IMR-90 (cell line): ENCODE measurements around the gene NDUFB3. TPM values are rescaled to one million over a fixed set of nuclear protein-coding genes. Genes with fewer than 3 reads are reported as not detected.

ENCODE experiments used
- ATAC-seq: fragments of 200-7000 bp; cut with Tn5 transposase; 2 replicates; pipeline ENCODE4 v1.9.1; 2020; ENCODE audit warnings: low read depth, mild to moderate bottlenecking, moderate library complexity
- BruUV-seq: library from RNA; stranded (reverse); fragments of 400-500 nt; replicated peaks from 2 replicates; lab custom pipeline; 2021; lab: Mats Ljungman, UMichigan
- CTCF ChIA-PET: fragments of 300-600 bp; formaldehyde crosslinking; extraction: SDS; loops from one replicate; lab custom pipeline; 2021; ENCODE audit warnings: antibody characterized with exemption; lab: Yijun Ruan, JAX
- POLR2A ChIA-PET: fragments of 300-600 bp; sonication (Branson Sonifier 250); formaldehyde crosslinking; loops from one replicate; lab custom pipeline; 2022; ENCODE audit warnings: antibody characterized with exemption; ENCODE audit not compliant: unreplicated experiment; lab: Charles Lee
- DNase-seq: peaks from one replicate; pipeline ENCODE4 v3.0.0; 2013
- H2AFZ ChIP-seq: replicated peaks from 2 replicates; pipeline ENCODE3; 2013; ENCODE audit warnings: low read length, mild to moderate bottlenecking; ENCODE audit not compliant: poor library complexity
- H2AK5ac ChIP-seq: 2 replicates; pipeline ENCODE4 v1.6.1; 2013; ENCODE audit warnings: low read depth, low read length, inconsistent platforms
- H2AK9ac ChIP-seq: replicated peaks from 2 replicates; pipeline ENCODE3; 2013; ENCODE audit warnings: mild to moderate bottlenecking, low read depth, low read length, moderate library complexity; ENCODE audit not compliant: poor library complexity
- H2BK120ac ChIP-seq: 2 replicates; pipeline ENCODE4 v1.6.1; 2013; ENCODE audit warnings: low read depth, low read length, inconsistent platforms
- H2BK15ac ChIP-seq: 3 replicates; pipeline ENCODE4 v1.6.1; 2013; ENCODE audit warnings: low read depth, low read length, inconsistent platforms
- H2BK20ac ChIP-seq: 2 replicates; pipeline ENCODE4 v1.6.1; 2013; ENCODE audit warnings: low read depth, mild to moderate bottlenecking, inconsistent platforms, low read length, moderate library complexity
- H2BK5ac ChIP-seq: 2 replicates; pipeline ENCODE4 v1.6.1; 2013; ENCODE audit warnings: mild to moderate bottlenecking, low read depth, low read length, inconsistent platforms; ENCODE audit not compliant: poor library complexity, severe bottlenecking
- H3K14ac ChIP-seq: replicated peaks from 2 replicates; pipeline ENCODE4 v1.6.1; 2013; ENCODE audit warnings: low read depth, low read length, inconsistent platforms
- H3K18ac ChIP-seq: 2 replicates; pipeline ENCODE4 v1.6.1; 2013; ENCODE audit warnings: low read depth, low read length, control low read depth
- H3K23ac ChIP-seq: 2 replicates; pipeline ENCODE4 v1.6.1; 2013; ENCODE audit warnings: low read depth, low read length, inconsistent platforms
- H3K27ac ChIP-seq: 2 replicates; pipeline ENCODE4 v1.5.1; 2013; ENCODE audit warnings: mild to moderate bottlenecking, control low read depth, low read length; ENCODE audit not compliant: insufficient read depth
- H3K27me3 ChIP-seq: 2 replicates; pipeline ENCODE4 v1.6.1; 2013; ENCODE audit warnings: low read length; ENCODE audit not compliant: control insufficient read depth, insufficient read depth
- H3K36me3 ChIP-seq: 2 replicates; pipeline ENCODE4 v1.6.1; 2013; ENCODE audit warnings: low read length, mixed read lengths; ENCODE audit not compliant: control insufficient read depth, insufficient read depth
- H3K4ac ChIP-seq: 2 replicates; pipeline ENCODE4 v1.6.1; 2013; ENCODE audit warnings: low read depth, low read length, inconsistent platforms
- H3K4me1 ChIP-seq: 2 replicates; pipeline ENCODE4 v1.6.1; 2013; ENCODE audit warnings: low read length, mixed read lengths; ENCODE audit not compliant: control insufficient read depth, insufficient read depth
- H3K4me2 ChIP-seq: 2 replicates; pipeline ENCODE4 v1.6.1; 2013; ENCODE audit warnings: low read depth, mild to moderate bottlenecking, control low read depth, low read length, moderate library complexity
- H3K4me3 ChIP-seq: 2 replicates; pipeline ENCODE4 v1.5.1; 2013; ENCODE audit warnings: low read depth, mild to moderate bottlenecking, control low read depth, low read length, moderate library complexity; ENCODE audit not compliant: insufficient read depth
- H3K56ac ChIP-seq: 2 replicates; pipeline ENCODE4 v1.6.1; 2013; ENCODE audit warnings: low read length, inconsistent platforms; ENCODE audit not compliant: insufficient read depth; ENCODE audit errors: extremely low read depth
- H3K79me1 ChIP-seq, 2 experiments: 2 replicates each; pipeline ENCODE4 v1.6.1; 2013; ENCODE audit warnings: low read length in 2 of 2, inconsistent platforms in 1 of 2, low read depth in 1 of 2
- H3K9ac ChIP-seq: 2 replicates; pipeline ENCODE4 v1.6.1; 2013; ENCODE audit warnings: low read depth, low read length, control low read depth
- H3K9me1 ChIP-seq: 2 replicates; pipeline ENCODE4 v1.6.1; 2013; ENCODE audit warnings: low read length, inconsistent platforms; ENCODE audit not compliant: insufficient read depth
- H3K9me3 ChIP-seq: 2 replicates; pipeline ENCODE4 v1.6.1; 2013; ENCODE audit warnings: low read length; ENCODE audit not compliant: control insufficient read depth, insufficient read depth
- H4K20me1 ChIP-seq: 2 replicates; pipeline ENCODE4 v1.6.1; 2013; ENCODE audit warnings: low read length, inconsistent platforms; ENCODE audit not compliant: insufficient read depth
- H4K5ac ChIP-seq: 2 replicates; pipeline ENCODE4 v1.6.1; 2013; ENCODE audit warnings: mild to moderate bottlenecking, low read depth, low read length, control low read depth
- H4K8ac ChIP-seq, 2 experiments: 2 replicates each; pipeline ENCODE4 v1.6.1; 2013; ENCODE audit warnings: low read depth in 2 of 2, low read length in 2 of 2, control low read depth in 1 of 2, inconsistent platforms in 1 of 2
- H4K91ac ChIP-seq: 2 replicates; pipeline ENCODE4 v1.6.1; 2013; ENCODE audit warnings: low read depth, low read length, inconsistent platforms; ENCODE audit not compliant: insufficient read depth
- BHLHE40 ChIP-seq: fragments of 150-350 bp; IDR thresholded peaks from 2 replicates; pipeline ENCODE4 v1.6.1; 2016; ENCODE audit warnings: mild to moderate bottlenecking, low read depth, low read length
- CHD1 ChIP-seq: IDR thresholded peaks from 2 replicates; pipeline ENCODE4 v1.6.1; 2012; ENCODE audit warnings: low read depth, low read length, improper control_type of control experiment
- MAFK ChIP-seq: IDR thresholded peaks from 2 replicates; pipeline ENCODE4 v1.6.1; 2012; ENCODE audit warnings: low read depth, low read length, improper control_type of control experiment
- MAZ ChIP-seq: IDR thresholded peaks from 2 replicates; pipeline ENCODE4 v1.6.1; 2012; ENCODE audit warnings: low read depth, mild to moderate bottlenecking, low read length, improper control_type of control experiment, moderate library complexity, borderline replicate concordance
- RAD21 ChIP-seq: IDR thresholded peaks from 2 replicates; pipeline ENCODE4 v1.6.1; 2012; ENCODE audit warnings: low read length, improper control_type of control experiment
- WGBS, 2 experiments: methylation state at CpG; one replicate each; pipeline versions ENCODE4 v1.1.5 to v1.1.7; 2013; ENCODE audit warnings: missing lambda C conversion rate in 2 of 2; ENCODE audit not compliant: insufficient read length in 1 of 2; ENCODE audit errors: extremely low coverage in 2 of 2; 5-methylcytosine and 5-hydroxymethylcytosine counted together
- dilution Hi-C: fragments of 300-500 bp; cut with HindIII; formaldehyde crosslinking; loops from one replicate; pipeline ENCODE4 v1.14.3; 2018; ENCODE audit warnings: low sequenced_read_pairs; ENCODE audit not compliant: unreplicated experiment
- in situ Hi-C: fragments of 300-500 bp; cut with MboI; formaldehyde crosslinking; loops from 3 replicates; pipeline ENCODE4 v1.14.3; 2019; ENCODE audit warnings: low sequenced_read_pairs, inconsistent platforms, mixed read lengths
- intact Hi-C: fragments of 100-400 bp; cut with micrococcal nuclease; formaldehyde crosslinking; loops from 2 replicates; pipeline ENCODE4 v1.10.0; 2022
- polyA plus RNA-seq, 3 experiments: library from polyadenylated mRNA; depleted of rRNA; stranded (reverse); fragments of >200 nt; gene quantifications; 2 replicates each; pipeline ENCODE4 v1.2.3, GENCODE V29; 2012; ENCODE audit warnings: low replicate concordance in 1 of 3
- total RNA-seq: library from RNA; depleted of rRNA; stranded (reverse); fragments of >200 nt; gene quantifications from 2 replicates; pipeline ENCODE4 v1.2.3, GENCODE V29; 2012
- TF ChIP-seq, protein P1 (sequence below): conservative IDR thresholded peaks from 2 replicates; pipeline ENCODE4 v1.5.1; 2012; ENCODE audit warnings: mild to moderate bottlenecking, low read depth, low read length, improper control_type of control experiment

Gene NDUFB3
- total and polyA plus RNA-seq, 2 of the 4 experiments (the other 2 are of a cell fraction), result 41.0 to 98.7 TPM

GRCh38 chr2:201107624-201108023 lies 35.8 kb downstream of the NDUFB3 start:
- TF ChIP-seq RAD21, result no peak
- TF ChIP-seq, protein P1, sequence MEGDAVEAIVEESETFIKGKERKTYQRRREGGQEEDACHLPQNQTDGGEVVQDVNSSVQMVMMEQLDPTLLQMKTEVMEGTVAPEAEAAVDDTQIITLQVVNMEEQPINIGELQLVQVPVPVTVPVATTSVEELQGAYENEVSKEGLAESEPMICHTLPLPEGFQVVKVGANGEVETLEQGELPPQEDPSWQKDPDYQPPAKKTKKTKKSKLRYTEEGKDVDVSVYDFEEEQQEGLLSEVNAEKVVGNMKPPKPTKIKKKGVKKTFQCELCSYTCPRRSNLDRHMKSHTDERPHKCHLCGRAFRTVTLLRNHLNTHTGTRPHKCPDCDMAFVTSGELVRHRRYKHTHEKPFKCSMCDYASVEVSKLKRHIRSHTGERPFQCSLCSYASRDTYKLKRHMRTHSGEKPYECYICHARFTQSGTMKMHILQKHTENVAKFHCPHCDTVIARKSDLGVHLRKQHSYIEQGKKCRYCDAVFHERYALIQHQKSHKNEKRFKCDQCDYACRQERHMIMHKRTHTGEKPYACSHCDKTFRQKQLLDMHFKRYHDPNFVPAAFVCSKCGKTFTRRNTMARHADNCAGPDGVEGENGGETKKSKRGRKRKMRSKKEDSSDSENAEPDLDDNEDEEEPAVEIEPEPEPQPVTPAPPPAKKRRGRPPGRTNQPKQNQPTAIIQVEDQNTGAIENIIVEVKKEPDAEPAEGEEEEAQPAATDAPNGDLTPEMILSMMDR, result no peak
- TF ChIP-seq BHLHE40, result no peak
- TF ChIP-seq MAZ, result no peak
- TF ChIP-seq CHD1, result no peak
- TF ChIP-seq MAFK, result no peak

More at GRCh38 chr2:201107624-201108023, 35.8 kb downstream of the NDUFB3 start:
- no peak for ATAC-seq
- Histone ChIP-seq H4K8ac (no peak overlapping the region), H2AK5ac (no peak overlapping the region), H2BK15ac (no peak overlapping the region), H3K4me2 (no peak overlapping the region), H4K91ac (no peak overlapping the region), H2AK9ac (no peak overlapping the region), H4K5ac (no peak overlapping the region), H3K4me1 (no peaks in the 10 kb centered on the region), H3K27me3 (no peaks in the 10 kb centered on the region), H3K23ac (no peak overlapping the region), H3K4ac (no peak overlapping the region), H3K18ac (no peak overlapping the region), H4K20me1 (no peaks in the 10 kb centered on the region), H3K79me1 (no peaks in the 10 kb centered on the region), H2BK20ac (no peak overlapping the region), H3K9ac (no peak overlapping the region), H2BK120ac (no peak overlapping the region), H3K36me3 (no peaks in the 10 kb centered on the region), H3K14ac (no peak overlapping the region), H3K4me3 (no peak overlapping the region), H3K9me1 (no peaks in the 10 kb centered on the region), H3K27ac (no peak overlapping the region), H2BK5ac (no peak overlapping the region), H3K56ac (no peak overlapping the region), H2AFZ (no peak overlapping the region), H3K9me3 (no peaks in the 10 kb centered on the region)
- BruUV-seq, result no TSS peak
- WGBS, 2 experiments, result no CpG with 5 or more reads among the region's 2 CpGs
- intact Hi-C loops, result no loop called here
- in situ Hi-C loops, result no loop called here
- no peak for DNase-seq
- CTCF ChIA-PET, result interaction anchor here (0.6 to 0.7 kb wide), 2 partner anchors 22 to 78 kb away, joined by 5 to 6 read pairs; no protein-coding TSS in a partner anchor
- dilution Hi-C loops, result no loop called here
- POLR2A ChIA-PET, result no interaction called here
